Endothelial cell of umbilical vein (primary cell): Measurements from ENCODE around the gene RALGPS2. TPM values are rescaled to one million over a fixed set of nuclear protein-coding genes. Genes with fewer than 3 reads are reported as not detected.

ENCODE experiments used
- BruUV-seq: library from RNA; stranded (reverse); fragments of 400-500 nt; replicated peaks from 2 replicates; lab custom pipeline; 2021; lab: Mats Ljungman, UMichigan
- CTCF ChIA-PET: fragments of 300-600, 350-600 bp; sonication (Branson Sonifier 250); formaldehyde crosslinking; loops from one replicate; lab custom pipeline; 2021; ENCODE audit warnings: antibody characterized with exemption, inconsistent platforms; lab: Charles Lee
- POLR2A ChIA-PET: fragments of 300-600, 350-600 bp; sonication (Branson Sonifier 250); formaldehyde crosslinking; loops from one replicate; lab custom pipeline; 2021; ENCODE audit warnings: antibody characterized with exemption, inconsistent platforms; lab: Charles Lee
- DNase-seq: peaks from one replicate; pipeline ENCODE4 v3.0.0-alpha.2; 2011; ENCODE audit warnings: low read depth, low spot score
- FAIRE-seq: peaks from 2 replicates; lab custom pipeline; 2011; peaks lifted over from hg19 to GRCh38; lab: Jason Lieb, UNC
- H2AFZ ChIP-seq: 2 replicates; pipeline ENCODE4 v1.6.0; 2012; ENCODE audit warnings: low read depth, low read length, control low read depth, inconsistent platforms
- H3K27ac ChIP-seq: 2 replicates; pipeline ENCODE4 v1.5.1; 2011; ENCODE audit warnings: low read depth, mild to moderate bottlenecking, control low read depth, low read length, moderate library complexity; ENCODE audit not compliant: insufficient read depth
- H3K27me3 ChIP-seq, 2 experiments: 2 replicates each; pipeline versions ENCODE4 v1.6.0 to v1.6.1; 2011; ENCODE audit warnings: low read length in 2 of 2, mixed read lengths in 1 of 2; ENCODE audit not compliant: control insufficient read depth in 2 of 2, insufficient read depth in 2 of 2
- H3K36me3 ChIP-seq, 2 experiments: 2 replicates in 1 of 2; 3 replicates in 1 of 2; pipeline ENCODE4 v1.5.1; 2011; ENCODE audit warnings: low read length in 2 of 2, mild to moderate bottlenecking in 1 of 2, moderate library complexity in 1 of 2; ENCODE audit not compliant: control insufficient read depth in 2 of 2, insufficient read depth in 2 of 2; ENCODE audit errors: extremely low read depth in 1 of 2
- H3K4me1 ChIP-seq: 3 replicates; pipeline ENCODE4 v1.5.1; 2011; ENCODE audit warnings: mild to moderate bottlenecking, low read length; ENCODE audit not compliant: control insufficient read depth, insufficient read depth; ENCODE audit errors: extremely low read depth
- H3K4me2 ChIP-seq: 2 replicates; pipeline ENCODE4 v1.6.1; 2011; ENCODE audit warnings: low read length, control low read depth, mixed read lengths; ENCODE audit not compliant: insufficient read depth
- H3K4me3 ChIP-seq, 3 experiments: fragments of 200-600 bp in 1 of 3; sonication (generic), shearing (Covaris generic) in 1 of 3; replicated peaks in 1 of 3; 2 replicates each; pipeline ENCODE4 v1.5.1; 2011 to 2016; ENCODE audit warnings: control low read depth in 3 of 3, low read length in 3 of 3, mild to moderate bottlenecking in 2 of 3, inconsistent platforms in 1 of 3, low read depth in 1 of 3, moderate library complexity in 1 of 3; ENCODE audit not compliant: insufficient read depth in 1 of 3
- H3K79me2 ChIP-seq: 2 replicates; pipeline ENCODE4 v1.6.0; 2012; ENCODE audit warnings: low read length, inconsistent platforms; ENCODE audit not compliant: control insufficient read depth, insufficient read depth
- H3K9ac ChIP-seq: replicated peaks from 2 replicates; pipeline ENCODE3; 2011; ENCODE audit warnings: low read length, control low read depth; ENCODE audit not compliant: insufficient read depth; ENCODE audit errors: extremely low read depth
- H3K9me1 ChIP-seq: replicated peaks from 3 replicates; pipeline ENCODE4 v1.6.0; 2011; ENCODE audit warnings: mild to moderate bottlenecking, low read length; ENCODE audit not compliant: control insufficient read depth, insufficient read depth; ENCODE audit errors: extremely low read depth
- H3K9me3 ChIP-seq: replicated peaks from 2 replicates; pipeline ENCODE4 v1.5.1; 2012; ENCODE audit warnings: low read length, inconsistent platforms; ENCODE audit not compliant: control insufficient read depth, insufficient read depth
- H4K20me1 ChIP-seq: replicated peaks from 2 replicates; pipeline ENCODE3; 2011; ENCODE audit warnings: mild to moderate bottlenecking, low read length; ENCODE audit not compliant: control insufficient read depth, insufficient read depth; ENCODE audit errors: extremely low read depth
- EZH2 ChIP-seq: IDR thresholded peaks from 2 replicates; pipeline ENCODE4 v1.6.1; 2012; ENCODE audit warnings: borderline replicate concordance, low read depth, mild to moderate bottlenecking, moderate library complexity, low read length, inconsistent platforms; ENCODE audit not compliant: severe bottlenecking
- FOS ChIP-seq: IDR thresholded peaks from 2 replicates; pipeline ENCODE4 v1.6.1; 2011; ENCODE audit warnings: mild to moderate bottlenecking, low read length, moderate library complexity, borderline replicate concordance; ENCODE audit not compliant: insufficient read depth
- GATA2 ChIP-seq: IDR thresholded peaks from 2 replicates; pipeline ENCODE4 v1.7.0; 2011; ENCODE audit warnings: low read depth, mild to moderate bottlenecking, moderate library complexity, mixed read lengths, low read length; ENCODE audit not compliant: insufficient read length, insufficient read depth
- JUN ChIP-seq: IDR thresholded peaks from 2 replicates; pipeline ENCODE4 v1.6.1; 2011; ENCODE audit warnings: borderline replicate concordance, low read depth; ENCODE audit not compliant: insufficient read length, insufficient read depth
- MYC ChIP-seq: IDR thresholded peaks from one replicate; pipeline ENCODE4 v1.6.1; 2011; ENCODE audit warnings: mild to moderate bottlenecking, low read depth, low read length
- POLR2A ChIP-seq: IDR thresholded peaks from 2 replicates; pipeline ENCODE4 v1.6.1; 2012; ENCODE audit warnings: low read depth, mild to moderate bottlenecking, control low read depth, low read length
- POLR2AphosphoS5 ChIP-seq: IDR thresholded peaks from 2 replicates; pipeline ENCODE4 v1.6.1; 2012; ENCODE audit warnings: low read depth, mild to moderate bottlenecking, control low read depth, low read length, moderate library complexity; ENCODE audit not compliant: insufficient read depth
- dilution Hi-C: fragments of 300-500 bp; cut with MboI; formaldehyde crosslinking; loops from one replicate; pipeline ENCODE4 v1.15.0; 2019; ENCODE audit warnings: low sequenced_read_pairs; ENCODE audit not compliant: extremely low pct_ligation_motif_present
- intact Hi-C: fragments of 100-400 bp; cut with micrococcal nuclease; formaldehyde crosslinking; loops from one replicate; pipeline ENCODE4 v1.10.0; 2022
- polyA plus RNA-seq, 4 experiments: library from polyadenylated mRNA; depleted of rRNA in 3 of 4; stranded (reverse) in 3 of 4; unstranded in 1 of 4; fragments of >200 nt; gene quantifications; 2 replicates each; pipeline versions ENCODE4 v1.2.1 to v1.2.3, GENCODE V29; 2011 to 2012; ENCODE audit warnings: missing spikeins in 1 of 4
- total RNA-seq: library from RNA; stranded (reverse); gene quantifications from 2 replicates; pipeline ENCODE4 v1.2.3, GENCODE V29; 2021
- TF ChIP-seq, protein P1 (sequence below), 2 donors: IDR thresholded peaks; 1 replicate in 1 of 2; 2 replicates in 1 of 2; pipeline ENCODE4 v1.5.1; 2011; ENCODE audit warnings: low read length in 2 of 2, mild to moderate bottlenecking in 2 of 2, moderate library complexity in 2 of 2, control low read depth in 1 of 2, inconsistent platforms in 1 of 2, low read depth in 1 of 2; ENCODE audit not compliant: insufficient read depth in 1 of 2; ENCODE audit errors: extremely low read depth in 1 of 2
- TF ChIP-seq, protein P2 (sequence below): IDR thresholded peaks from 2 replicates; pipeline ENCODE4 v1.6.1; 2011; ENCODE audit not compliant: insufficient read depth, insufficient read length

RALGPS2 gene
- total and polyA plus RNA-seq, 2 donors (not counting 3 experiments of a cell fraction or from before 2014, with no cell fraction given), result 4.6 to 27.7 TPM

- no peaks in the 10 kb centered on the region for H3K27me3 ChIP-seq
- no peak overlapping the region for H2AFZ ChIP-seq
- no peak overlapping the region for H3K4me3 ChIP-seq
- no peak for DNase-seq
- no peak overlapping the region for H3K27ac ChIP-seq
- no peaks in the 10 kb centered on the region for H4K20me1 ChIP-seq
- intact Hi-C loops, result no loop called here
- FAIRE-seq, result no peak
- no peaks in the 10 kb centered on the region for H3K9me1 ChIP-seq
- H3K4me1 ChIP-seq, result no peaks in the 10 kb centered on the region
- dilution Hi-C loops, result no loop called here
- no TSS peak for BruUV-seq
- no peak overlapping the region for H3K4me2 ChIP-seq
- H3K36me3 ChIP-seq, result no peaks in the 10 kb centered on the region
- CTCF ChIA-PET, result interaction anchor here (1.3 to 1.4 kb wide), 3 partner anchors 9 to 79 kb away, joined by 3 to 4 read pairs (median 4); no protein-coding TSS in a partner anchor
- no peaks in the 10 kb centered on the region for H3K79me2 ChIP-seq
- TF ChIP-seq FOS, result no peak
- no peak for TF ChIP-seq POLR2AphosphoS5
- TF ChIP-seq JUN, result no peak
- TF ChIP-seq, protein P1, sequence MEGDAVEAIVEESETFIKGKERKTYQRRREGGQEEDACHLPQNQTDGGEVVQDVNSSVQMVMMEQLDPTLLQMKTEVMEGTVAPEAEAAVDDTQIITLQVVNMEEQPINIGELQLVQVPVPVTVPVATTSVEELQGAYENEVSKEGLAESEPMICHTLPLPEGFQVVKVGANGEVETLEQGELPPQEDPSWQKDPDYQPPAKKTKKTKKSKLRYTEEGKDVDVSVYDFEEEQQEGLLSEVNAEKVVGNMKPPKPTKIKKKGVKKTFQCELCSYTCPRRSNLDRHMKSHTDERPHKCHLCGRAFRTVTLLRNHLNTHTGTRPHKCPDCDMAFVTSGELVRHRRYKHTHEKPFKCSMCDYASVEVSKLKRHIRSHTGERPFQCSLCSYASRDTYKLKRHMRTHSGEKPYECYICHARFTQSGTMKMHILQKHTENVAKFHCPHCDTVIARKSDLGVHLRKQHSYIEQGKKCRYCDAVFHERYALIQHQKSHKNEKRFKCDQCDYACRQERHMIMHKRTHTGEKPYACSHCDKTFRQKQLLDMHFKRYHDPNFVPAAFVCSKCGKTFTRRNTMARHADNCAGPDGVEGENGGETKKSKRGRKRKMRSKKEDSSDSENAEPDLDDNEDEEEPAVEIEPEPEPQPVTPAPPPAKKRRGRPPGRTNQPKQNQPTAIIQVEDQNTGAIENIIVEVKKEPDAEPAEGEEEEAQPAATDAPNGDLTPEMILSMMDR (IDR thresholded peaks at IDR 0.05; ENCODE audit: extremely low read depth in 1 of 2, insufficient read depth in 1 of 2, low read depth in 1 of 2, low read length in 2 of 2), result no peak
- TF ChIP-seq MYC, result no peak
- no peak for TF ChIP-seq EZH2
- no peak for TF ChIP-seq POLR2A
- TF ChIP-seq, protein P2, sequence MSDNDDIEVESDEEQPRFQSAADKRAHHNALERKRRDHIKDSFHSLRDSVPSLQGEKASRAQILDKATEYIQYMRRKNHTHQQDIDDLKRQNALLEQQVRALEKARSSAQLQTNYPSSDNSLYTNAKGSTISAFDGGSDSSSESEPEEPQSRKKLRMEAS, result no peak
- TF ChIP-seq GATA2, result no peak
- POLR2A ChIA-PET, result no interaction called here
- no peak overlapping the region for H3K9ac ChIP-seq
- H3K9me3 ChIP-seq, result no peaks in the 10 kb centered on the region
Observed at GRCh38 chr1:178923512-178923911, 198.5 kb downstream of the RALGPS2 start.
